Measurements from ENCODE around the gene SAMD4B.

The SAMD4B gene

GRCh38 chr19:39413911-39414608 lies 71.8 kb downstream of the SAMD4B start:
- no peak for DNase-seq
- TF ChIP-seq, protein P1, sequence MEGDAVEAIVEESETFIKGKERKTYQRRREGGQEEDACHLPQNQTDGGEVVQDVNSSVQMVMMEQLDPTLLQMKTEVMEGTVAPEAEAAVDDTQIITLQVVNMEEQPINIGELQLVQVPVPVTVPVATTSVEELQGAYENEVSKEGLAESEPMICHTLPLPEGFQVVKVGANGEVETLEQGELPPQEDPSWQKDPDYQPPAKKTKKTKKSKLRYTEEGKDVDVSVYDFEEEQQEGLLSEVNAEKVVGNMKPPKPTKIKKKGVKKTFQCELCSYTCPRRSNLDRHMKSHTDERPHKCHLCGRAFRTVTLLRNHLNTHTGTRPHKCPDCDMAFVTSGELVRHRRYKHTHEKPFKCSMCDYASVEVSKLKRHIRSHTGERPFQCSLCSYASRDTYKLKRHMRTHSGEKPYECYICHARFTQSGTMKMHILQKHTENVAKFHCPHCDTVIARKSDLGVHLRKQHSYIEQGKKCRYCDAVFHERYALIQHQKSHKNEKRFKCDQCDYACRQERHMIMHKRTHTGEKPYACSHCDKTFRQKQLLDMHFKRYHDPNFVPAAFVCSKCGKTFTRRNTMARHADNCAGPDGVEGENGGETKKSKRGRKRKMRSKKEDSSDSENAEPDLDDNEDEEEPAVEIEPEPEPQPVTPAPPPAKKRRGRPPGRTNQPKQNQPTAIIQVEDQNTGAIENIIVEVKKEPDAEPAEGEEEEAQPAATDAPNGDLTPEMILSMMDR (IDR thresholded peaks at IDR 0.05; ENCODE audit: low read length) = peak; percentile 21; the same call in 1 of the 2 replicates
- no peak for TF ChIP-seq EZH2 (optimal IDR thresholded peaks at IDR 0.05; ENCODE audit: low read depth, low read length)

GRCh38 chr19:39415111-39416046 lies 73.2 kb downstream of the SAMD4B start:
- H3K9me3 ChIP-seq (replicated peaks; ENCODE audit: insufficient read depth, low read length) = no peaks in the 10 kb centered on the region
- H3K27ac ChIP-seq (ENCODE audit: low read length) = no peak overlapping the region
- no peak overlapping the region for H2AFZ ChIP-seq (ENCODE audit: low read length)
- no peaks in the 10 kb centered on the region for H3K79me2 ChIP-seq (ENCODE audit: low read length)
- no peak for DNase-seq
- H3K9me2 ChIP-seq (replicated peaks; ENCODE audit: insufficient read depth, low read length) = no peaks in the 10 kb centered on the region
- H4K20me1 ChIP-seq (ENCODE audit: insufficient read depth, low read length) = no peaks in the 10 kb centered on the region
- H3K4me2 ChIP-seq (ENCODE audit: low read depth, low read length) = no peak overlapping the region
- peaks cover 15% of the 10 kb centered on the region for H3F3A ChIP-seq (ENCODE audit: insufficient read depth, low read length)
- peaks cover 12% of the 10 kb centered on the region for H3K4me1 ChIP-seq (ENCODE audit: low read length)
- TF ChIP-seq, protein P1 (IDR thresholded peaks at IDR 0.05; ENCODE audit: low read length) = no peak
- TF ChIP-seq EZH2phosphoT487 (IDR thresholded peaks at IDR 0.05; ENCODE audit: low read length) (no peak), EZH2 (optimal IDR thresholded peaks at IDR 0.05; ENCODE audit: low read depth, low read length) (no peak)
- no peaks in the 10 kb centered on the region for H3K27me3 ChIP-seq (replicated peaks; ENCODE audit: insufficient read depth, low read length)
- no peaks in the 10 kb centered on the region for H3K36me3 ChIP-seq (replicated peaks; ENCODE audit: insufficient read depth, low read length)
- no peak overlapping the region for H3K9ac ChIP-seq (ENCODE audit: low read length)
- H3K4me3 ChIP-seq (ENCODE audit: low read length) = no peak overlapping the region

More at GRCh38 chr19:39413911-39414608, 71.8 kb downstream of the SAMD4B start:
- no peaks in the 10 kb centered on the region for H3K36me3 ChIP-seq (replicated peaks; ENCODE audit: insufficient read depth, low read length)
- peaks cover 15% of the 10 kb centered on the region for H3K4me1 ChIP-seq (ENCODE audit: low read length)
- H3K9ac ChIP-seq (ENCODE audit: low read length) = no peak overlapping the region
- H3F3A ChIP-seq (ENCODE audit: insufficient read depth, low read length) = peaks cover 26% of the 10 kb centered on the region
- H3K9me3 ChIP-seq (replicated peaks; ENCODE audit: insufficient read depth, low read length) = no peaks in the 10 kb centered on the region
- no peaks in the 10 kb centered on the region for H4K20me1 ChIP-seq (ENCODE audit: insufficient read depth, low read length)
- no peak overlapping the region for H3K4me2 ChIP-seq (ENCODE audit: low read depth, low read length)
- H3K27me3 ChIP-seq (replicated peaks; ENCODE audit: insufficient read depth, low read length) = no peaks in the 10 kb centered on the region
- H3K4me3 ChIP-seq (ENCODE audit: low read length) = no peak overlapping the region
- H3K27ac ChIP-seq (ENCODE audit: low read length) = no peak overlapping the region
- no peaks in the 10 kb centered on the region for H3K79me2 ChIP-seq (ENCODE audit: low read length)
- H2AFZ ChIP-seq (ENCODE audit: low read length) = no peak overlapping the region
- no peaks in the 10 kb centered on the region for H3K9me2 ChIP-seq (replicated peaks; ENCODE audit: insufficient read depth, low read length)

DNA sequence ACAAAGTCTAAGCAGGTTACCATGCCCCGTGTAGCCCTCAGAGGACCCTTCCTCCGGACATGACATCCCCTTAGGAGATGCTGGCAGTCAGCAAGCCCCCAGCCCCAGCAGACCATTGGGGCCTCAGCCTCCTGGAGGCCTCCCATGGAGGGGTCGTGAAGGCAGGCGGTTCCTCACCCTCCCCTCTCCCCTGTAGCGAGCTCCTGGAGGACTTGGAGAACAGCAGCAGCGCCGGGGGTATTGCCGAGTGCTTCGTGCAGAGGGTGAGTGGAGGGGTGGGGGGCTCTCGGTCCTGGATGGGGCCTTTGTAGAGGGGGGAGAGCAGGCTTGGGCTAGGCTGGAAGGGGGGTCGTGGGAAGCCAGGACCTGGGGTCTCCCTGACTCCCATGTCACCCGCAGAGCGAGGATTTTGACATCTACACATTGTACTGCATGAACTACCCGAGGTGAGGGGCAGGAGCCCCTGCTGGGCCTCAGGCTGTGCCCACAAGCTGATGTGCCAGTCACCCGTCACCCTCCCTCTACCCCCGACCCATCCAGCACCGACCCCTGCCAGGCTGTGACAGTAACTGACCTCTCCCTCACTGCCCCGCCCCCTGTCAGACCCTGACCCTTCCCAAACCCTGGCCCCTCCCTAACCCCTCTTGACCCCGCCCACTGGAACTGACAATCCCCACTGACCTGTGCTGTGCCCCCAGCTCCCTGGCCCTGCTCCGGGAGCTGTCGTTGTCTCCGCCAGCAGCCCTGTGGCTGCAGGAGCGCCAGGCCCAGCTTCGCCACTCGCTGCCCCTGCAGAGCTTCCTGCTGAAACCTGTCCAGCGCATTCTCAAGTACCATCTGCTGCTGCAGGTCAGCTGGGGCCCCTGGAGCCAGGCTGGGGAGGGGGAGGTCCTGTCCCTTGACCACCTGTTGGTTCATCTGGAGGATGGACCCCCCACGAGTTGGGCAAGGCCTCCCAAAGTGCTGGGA lies 74.2 kb downstream of the SAMD4B start:
- no peak overlapping the region for H2AFZ ChIP-seq (ENCODE audit: low read length)
- no peak overlapping the region for H3K4me2 ChIP-seq (ENCODE audit: low read depth, low read length)
- H4K20me1 ChIP-seq (ENCODE audit: insufficient read depth, low read length) = no peaks in the 10 kb centered on the region
- no peaks in the 10 kb centered on the region for H3K79me2 ChIP-seq (ENCODE audit: low read length)
- peaks cover 1% of the 10 kb centered on the region for H3K4me1 ChIP-seq (ENCODE audit: low read length)
- H3F3A ChIP-seq (ENCODE audit: insufficient read depth, low read length) = peaks cover 4% of the 10 kb centered on the region
- no peaks in the 10 kb centered on the region for H3K36me3 ChIP-seq (replicated peaks; ENCODE audit: insufficient read depth, low read length)
- H3K9ac ChIP-seq (ENCODE audit: low read length) = no peak overlapping the region
- no peaks in the 10 kb centered on the region for H3K27me3 ChIP-seq (replicated peaks; ENCODE audit: insufficient read depth, low read length)
- no peak overlapping the region for H3K27ac ChIP-seq (ENCODE audit: low read length)
- no peak overlapping the region for H3K4me3 ChIP-seq (ENCODE audit: low read length)
- no peak for DNase-seq
- no peaks in the 10 kb centered on the region for H3K9me3 ChIP-seq (replicated peaks; ENCODE audit: insufficient read depth, low read length)
- TF ChIP-seq, protein P1 (IDR thresholded peaks at IDR 0.05; ENCODE audit: low read length) = no peak
- TF ChIP-seq EZH2phosphoT487 (IDR thresholded peaks at IDR 0.05; ENCODE audit: low read length) (no peak), EZH2 (optimal IDR thresholded peaks at IDR 0.05; ENCODE audit: low read depth, low read length) (no peak)
- H3K9me2 ChIP-seq (replicated peaks; ENCODE audit: insufficient read depth, low read length) = no peaks in the 10 kb centered on the region
